Measurements from ENCODE around the gene KAT8. TPM values are rescaled to one million over a fixed set of nuclear protein-coding genes. Genes with fewer than 3 reads are reported as not detected.

The KAT8 gene
- polyA plus RNA-seq, 1 experiment = 31.9 TPM

GRCh38 chr16:31131416-31131815 lies 14.0 kb downstream of the KAT8 start:
- H3K36me3 ChIP-seq (ENCODE audit: control insufficient read depth, insufficient read depth, low read length) = peaks cover 6% of the 10 kb centered on the region
- no peaks in the 10 kb centered on the region for H3K27me3 ChIP-seq (ENCODE audit: control insufficient read depth, insufficient read depth, low read length)
- H3K4me3 ChIP-seq (ENCODE audit: low read depth, low read length) = no peak overlapping the region
- CTCF ChIA-PET = interaction anchor here (2.9 kb wide), 1 partner anchor 11 kb away, joined by 12 read pairs; no protein-coding TSS in a partner anchor
- POLR2A ChIA-PET = no interaction called here
- DNase-seq (ENCODE audit: low read depth) = no peak
- TF ChIP-seq CTCF (IDR thresholded peaks at IDR 0.05; ENCODE audit: insufficient read depth, low read depth, low read length) = no peak

GRCh38 chr16:31131841-31132271 lies 14.4 kb downstream of the KAT8 start:
- POLR2A ChIA-PET = no interaction called here
- DNase-seq (ENCODE audit: low read depth) = no peak
- H3K27me3 ChIP-seq (ENCODE audit: control insufficient read depth, insufficient read depth, low read length) = no peaks in the 10 kb centered on the region
- peaks cover 5% of the 10 kb centered on the region for H3K36me3 ChIP-seq (ENCODE audit: control insufficient read depth, insufficient read depth, low read length)
- CTCF ChIA-PET = interaction anchor here (2.9 kb wide), 1 partner anchor 11 kb away, joined by 12 read pairs; no protein-coding TSS in a partner anchor
- TF ChIP-seq CTCF (IDR thresholded peaks at IDR 0.05; ENCODE audit: insufficient read depth, low read depth, low read length) = no peak
- no peak overlapping the region for H3K4me3 ChIP-seq (ENCODE audit: low read depth, low read length)

GRCh38 chr16:31132303-31132979 lies 15.0 kb downstream of the KAT8 start:
- ChIA-PET CTCF (interaction anchor here (2.9 kb wide), 1 partner anchor 10 kb away, joined by 12 read pairs; no protein-coding TSS in a partner anchor), POLR2A (no interaction called here)
- no peaks in the 10 kb centered on the region for H3K27me3 ChIP-seq (ENCODE audit: control insufficient read depth, insufficient read depth, low read length)
- TF ChIP-seq CTCF (IDR thresholded peaks at IDR 0.05; ENCODE audit: insufficient read depth, low read depth, low read length) = no peak
- H3K4me3 ChIP-seq (ENCODE audit: low read depth, low read length) = no peak overlapping the region
- no peak for DNase-seq (ENCODE audit: low read depth)
- H3K36me3 ChIP-seq (ENCODE audit: control insufficient read depth, insufficient read depth, low read length) = peaks cover 1% of the 10 kb centered on the region; the same call in 1 of the 2 replicates

GRCh38 chr16:31133046-31133501 lies 15.6 kb downstream of the KAT8 start:
- Histone ChIP-seq H3K27me3 (ENCODE audit: control insufficient read depth, insufficient read depth, low read length) (no peaks in the 10 kb centered on the region), H3K36me3 (ENCODE audit: control insufficient read depth, insufficient read depth, low read length) (no peaks in the 10 kb centered on the region; the same call in 1 of the 2 replicates), H3K4me3 (ENCODE audit: low read depth, low read length) (no peak overlapping the region)
- TF ChIP-seq CTCF (IDR thresholded peaks at IDR 0.05; ENCODE audit: insufficient read depth, low read depth, low read length) = no peak
- CTCF ChIA-PET = interaction anchor here (1.2 to 2.9 kb wide), 2 partner anchors 10 kb away, joined by 3 to 12 read pairs; no protein-coding TSS in a partner anchor
- DNase-seq (ENCODE audit: low read depth) = no peak
- POLR2A ChIA-PET = no interaction called here

- CTCF ChIA-PET = interaction anchor here (1.1 to 1.2 kb wide), 2 partner anchors 8 to 11 kb away, joined by 3 read pairs; no protein-coding TSS in a partner anchor
- no peak for DNase-seq (ENCODE audit: low read depth)
Observed at GRCh38 chr16:31134091-31134571, 16.7 kb downstream of the KAT8 start.

More at GRCh38 chr16:31134091-31134571, 16.7 kb downstream of the KAT8 start:
- no peak overlapping the region for H3K4me3 ChIP-seq (ENCODE audit: low read depth, low read length)
- no peaks in the 10 kb centered on the region for H3K27me3 ChIP-seq (ENCODE audit: control insufficient read depth, insufficient read depth, low read length)
- no peaks in the 10 kb centered on the region; the same call in 1 of the 2 replicates for H3K36me3 ChIP-seq (ENCODE audit: control insufficient read depth, insufficient read depth, low read length)
- POLR2A ChIA-PET = no interaction called here
- no peak for TF ChIP-seq CTCF (IDR thresholded peaks at IDR 0.05; ENCODE audit: insufficient read depth, low read depth, low read length)
